ENCODE measurements around the gene RESP18.

Gene RESP18

GRCh38 chr2:219369447-219369861 is 36.9 kb upstream of the RESP18 start (continued):
- TF ChIP-seq ZNF513 (tag by site-specific recombination; IDR thresholded peaks at IDR 0.05) (no peak), SALL2 (tag by site-specific recombination; IDR thresholded peaks at IDR 0.05; ENCODE audit: borderline replicate concordance) (peak; percentile 87), BCL11A (tag by site-specific recombination; IDR thresholded peaks at IDR 0.05; ENCODE audit: low read depth) (peak; percentile 87), ZBTB48 (tag by site-specific recombination; IDR thresholded peaks at IDR 0.05) (peak; percentile 79), ZNF26 (tag by site-specific recombination; IDR thresholded peaks at IDR 0.05) (no peak), SP3 (tag by site-specific recombination; IDR thresholded peaks at IDR 0.05) (0 out of 2 replicates have a peak, but pooled peaks have one; percentile 12), ZNF404 (tag by site-specific recombination; IDR thresholded peaks at IDR 0.05) (no peak), ZNF214 (tag by site-specific recombination; IDR thresholded peaks at IDR 0.05; ENCODE audit: borderline replicate concordance) (no peak), ZBTB20 (tag by site-specific recombination; IDR thresholded peaks at IDR 0.05) (no peak; the same call in 1 of the 2 replicates), ZNF571 (tag by site-specific recombination; IDR thresholded peaks at IDR 0.05) (no peak), ZNF23 (tag by site-specific recombination; IDR thresholded peaks at IDR 0.05; ENCODE audit: borderline replicate concordance) (no peak), YY1 (tag by site-specific recombination; IDR thresholded peaks at IDR 0.05) (no peak), ZFP69B (tag by site-specific recombination; IDR thresholded peaks at IDR 0.05) (peak; percentile 89), ZNF311 (tag by site-specific recombination; IDR thresholded peaks at IDR 0.05; ENCODE audit: borderline replicate concordance) (no peak), ZFHX2 (tag by site-specific recombination; conservative IDR thresholded peaks at IDR 0.05) (no peak; the same call in 1 of the 2 replicates), ZNF843 (tag by site-specific recombination; IDR thresholded peaks at IDR 0.05) (peak; percentile 79), ZNF645 (tag by site-specific recombination; IDR thresholded peaks at IDR 0.05) (peak; percentile 53; the same call in 1 of the 2 replicates), ZFP41 (tag by site-specific recombination; IDR thresholded peaks at IDR 0.05; ENCODE audit: borderline replicate concordance) (no peak), REST (tag by site-specific recombination; IDR thresholded peaks at IDR 0.05) (no peak), ATF2 (tag by site-specific recombination; IDR thresholded peaks at IDR 0.05; ENCODE audit: low read depth) (peak; percentile 68), ZBTB21 (tag by site-specific recombination; IDR thresholded peaks at IDR 0.05) (peak; percentile 82), ZNF544 (tag by site-specific recombination; IDR thresholded peaks at IDR 0.05) (no peak), BCL6B (tag by site-specific recombination; IDR thresholded peaks at IDR 0.05) (peak; percentile 66), ZBTB8A (tag by site-specific recombination; IDR thresholded peaks at IDR 0.05) (no peak), ZNF133 (tag by site-specific recombination; IDR thresholded peaks at IDR 0.05) (0 out of 2 replicates have a peak, but pooled peaks have one; percentile 38), ZNF37A (tag by site-specific recombination; IDR thresholded peaks at IDR 0.05) (no peak), ZNF394 (tag by site-specific recombination; IDR thresholded peaks at IDR 0.05; ENCODE audit: borderline replicate concordance) (no peak), PRDM4 (tag by site-specific recombination; IDR thresholded peaks at IDR 0.05) (no peak; the same call in 1 of the 2 replicates)

Measured in HEK293 (cell line).